Activated CD8-positive, alpha-beta memory T cell treated with anti-CD3 and anti-CD28 coated beads, Interleukin-2, amount 50 U/mL, for 24 hours (primary cell): ENCODE data around the gene ZNF566.

Experiments used
- DNase-seq: peaks from one replicate; pipeline ENCODE4 v3.0.0-alpha.2; 2020; ENCODE audit errors: extremely low read depth

Gene ZNF566

GRCh38 chr19:36449059-36449670, 40.2 kb downstream of the ZNF566 start:
- no peak for DNase-seq

DNA sequence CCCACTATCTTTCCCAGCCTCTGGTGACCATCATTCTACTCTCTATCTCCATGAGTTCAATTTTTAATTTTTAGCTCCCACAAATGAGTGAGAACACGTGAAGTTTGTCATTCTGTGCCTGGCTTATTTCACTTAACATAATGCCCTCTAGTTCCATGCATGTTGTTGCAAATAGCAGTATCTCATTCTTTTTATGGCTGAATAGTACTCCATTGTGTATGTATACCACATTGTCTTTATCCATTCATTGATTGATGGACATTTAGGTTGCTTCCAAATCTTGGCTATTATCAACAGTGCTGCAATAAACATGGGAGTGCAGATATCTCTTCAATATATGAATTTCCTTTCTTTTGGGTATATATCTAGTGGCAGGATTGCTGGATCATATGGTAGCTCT, 48.0 kb downstream of the ZNF566 start:
- no peak for DNase-seq

DNA sequence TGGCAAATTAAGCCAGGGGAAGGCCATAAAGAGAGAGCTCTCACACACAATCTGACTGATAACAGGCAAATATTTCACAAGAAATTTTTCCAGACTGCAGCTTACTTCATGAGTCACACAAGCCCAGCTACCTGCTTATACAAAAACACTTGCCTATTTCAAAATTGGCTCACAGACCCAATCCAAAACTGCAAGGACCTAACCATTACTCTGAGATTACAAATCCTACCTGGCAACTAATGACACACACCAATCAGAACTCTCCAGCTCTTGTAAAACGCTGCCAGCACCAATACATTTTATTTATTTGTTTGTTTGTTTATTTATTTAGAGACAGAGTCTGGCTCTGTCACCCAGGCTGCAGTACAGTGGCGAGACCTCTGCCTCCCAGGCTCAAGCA, 52.8 kb downstream of the ZNF566 start:
- DNase-seq = no peak

GRCh38 chr19:36423925-36424324, 65.4 kb downstream of the ZNF566 start:
- no peak for DNase-seq

GRCh38 chr19:36421749-36422481, 67.4 kb downstream of the ZNF566 start:
- DNase-seq = no peak

DNA sequence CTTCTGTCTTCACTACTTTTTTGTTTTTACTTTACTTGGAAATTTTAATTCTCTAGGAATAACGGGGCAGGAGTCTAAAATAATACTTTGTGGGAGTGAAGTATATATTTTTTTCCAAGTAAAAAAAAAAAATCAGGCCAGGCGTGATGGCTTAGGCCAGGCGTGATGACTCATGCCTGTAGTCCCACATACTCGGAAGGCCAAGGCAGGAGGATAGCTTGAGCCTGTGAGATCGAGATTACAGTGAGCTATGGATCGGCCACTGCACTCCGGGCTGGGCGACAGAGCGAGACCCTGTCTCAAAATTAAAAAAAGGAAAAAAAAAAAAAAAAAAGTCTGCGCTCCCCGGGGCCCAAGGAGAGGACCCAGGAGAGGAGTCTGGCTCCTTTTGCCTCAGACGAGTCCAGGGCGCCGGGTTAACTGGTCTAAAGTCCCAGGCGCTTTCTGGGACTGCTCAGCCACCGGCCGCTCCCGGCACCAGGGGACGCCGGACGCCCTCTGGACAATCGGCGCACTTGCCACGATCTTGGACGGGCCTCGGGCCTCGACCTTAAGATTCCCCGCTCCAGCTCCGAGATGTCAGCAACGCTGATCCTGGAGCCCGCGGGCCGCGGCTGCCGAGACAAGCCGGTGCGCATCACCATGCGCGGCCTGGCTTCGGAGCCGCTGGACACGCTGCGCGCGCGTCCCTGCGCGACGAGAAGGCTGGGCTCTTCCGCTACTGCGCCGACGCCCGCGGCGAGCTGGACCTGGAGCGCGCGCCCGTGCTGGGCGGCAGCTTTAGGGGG, 68.2 kb downstream of the ZNF566 start:
- no peak for DNase-seq

DNA sequence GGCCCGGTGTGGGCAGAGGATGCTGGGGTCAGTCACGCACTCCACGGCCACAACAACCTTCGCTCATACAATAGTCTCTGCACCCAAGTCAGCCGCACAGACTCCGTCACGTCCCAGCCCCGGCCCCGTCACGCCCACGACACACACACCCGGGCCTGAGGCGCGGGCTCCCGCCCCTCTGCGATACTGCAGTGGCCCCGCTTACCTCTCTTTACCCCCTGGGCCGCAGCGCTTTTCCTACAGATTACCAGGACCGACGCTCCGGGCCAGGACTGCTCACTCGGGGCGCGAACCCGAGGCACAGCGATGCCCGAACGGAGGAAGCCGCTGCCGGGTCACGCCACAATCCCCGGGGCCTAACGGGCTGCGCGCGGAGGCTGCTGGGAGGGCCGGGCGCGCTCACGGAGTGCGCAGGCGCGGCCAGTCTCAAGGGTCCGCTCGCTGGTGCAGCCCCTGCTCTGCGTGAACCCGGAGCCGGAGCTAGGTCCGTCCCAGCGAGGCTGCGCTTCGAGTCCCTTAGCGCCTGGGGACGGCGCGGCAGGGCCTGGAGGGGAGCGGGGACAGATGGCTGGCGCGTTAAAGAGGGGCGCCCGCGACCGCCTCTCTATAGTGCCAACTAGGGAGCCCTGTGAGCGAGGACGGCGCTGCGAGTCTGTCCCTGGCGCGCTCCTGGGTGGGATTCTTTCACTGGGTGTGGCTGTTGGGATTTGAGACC, 70.9 kb downstream of the ZNF566 start, which contains the start of gene ZFP82:
ZFP82 (minus strand) TSS at position 358 of the 715 bp plus-strand sequence. CDS start 8,855 bp downstream, outside the sequence.
- peak; percentile 27 for DNase-seq

GRCh38 chr19:36417752-36418286, 71.5 kb downstream of the ZNF566 start:
- no peak for DNase-seq

GRCh38 chr19:36409841-36410240, 79.5 kb downstream of the ZNF566 start:
- DNase-seq = no peak

- no peak for DNase-seq
Measured at GRCh38 chr19:36408101-36408500, 81.3 kb downstream of the ZNF566 start.

- DNase-seq = no peak
Measured at GRCh38 chr19:36404498-36404897, 84.9 kb downstream of the ZNF566 start.

- DNase-seq = no peak
Measured at GRCh38 chr19:36401475-36401874, 87.9 kb downstream of the ZNF566 start.

- no peak for DNase-seq
Measured at GRCh38 chr19:36398571-36398970, 90.8 kb downstream of the ZNF566 start.
